Thoracic aorta (tissue), 2 donors: ENCODE results near the gene SLC35F3. TPM values are rescaled to one million over a fixed set of nuclear protein-coding genes. Genes with fewer than 3 reads are reported as not detected.

ENCODE experiments used
- ATAC-seq: fragments of 150-250 bp; one replicate; pipeline ENCODE4 v1.8.0; 2017; ENCODE audit warnings: low read depth; ENCODE audit not compliant: insufficient number of reproducible peaks, low FRiP score
- DNase-seq: peaks from one replicate; pipeline ENCODE4 v3.0.0-alpha.2; 2020; ENCODE audit warnings: low spot score
- H3K27ac ChIP-seq, 2 donors: fragments of 200-600 bp; sonication (generic); 1 replicate in 1 of 2; 2 replicates in 1 of 2; pipeline ENCODE4 v1.5.1; 2016; ENCODE audit warnings: mild to moderate bottlenecking in 2 of 2, moderate library complexity in 2 of 2
- H3K27me3 ChIP-seq: fragments of 200-600 bp; sonication (generic); replicated peaks from 2 replicates; pipeline ENCODE4 v1.6.0; 2016; ENCODE audit warnings: mild to moderate bottlenecking; ENCODE audit not compliant: insufficient read depth
- H3K36me3 ChIP-seq: fragments of 200-600 bp; sonication (generic); one replicate; pipeline ENCODE4 v1.5.1; 2016
- H3K4me1 ChIP-seq, 2 donors: fragments of 200-600 bp; sonication (generic); 1 replicate in 1 of 2; 2 replicates in 1 of 2; pipeline versions ENCODE4 v1.5.1 to v1.6.0; 2016; ENCODE audit warnings: low read depth in 2 of 2, mild to moderate bottlenecking in 1 of 2; ENCODE audit not compliant: control insufficient read depth in 1 of 2
- H3K4me3 ChIP-seq: fragments of 200-600 bp; sonication (generic); 2 replicates; pipeline ENCODE4 v1.5.1; 2016; ENCODE audit warnings: mild to moderate bottlenecking
- H3K9me3 ChIP-seq: fragments of 200-600 bp; sonication (generic); 2 replicates; pipeline ENCODE4 v1.5.1; 2016
- CTCF ChIP-seq: fragments of 200-600 bp; sonication (generic); IDR thresholded peaks from one replicate; pipeline ENCODE4 v1.5.1; 2019; ENCODE audit warnings: antibody characterized with exemption
- total RNA-seq, 2 donors: library from RNA; depleted of rRNA; stranded (reverse); fragments of >200 nt; gene quantifications; one replicate each; pipeline versions ENCODE4 v1.1.0 to v1.2.3, GENCODE V29; 2016

Gene SLC35F3
- total RNA-seq, 2 donors from 2014 or later, result not detected

GRCh38 chr1:234288946-234289345 lies 384.5 kb downstream of the SLC35F3 start:
- DNase-seq (no peak), ATAC-seq (no peak)
- no peaks in the 10 kb centered on the region for H3K36me3 ChIP-seq
- no peak overlapping the region for H3K4me3 ChIP-seq
- TF ChIP-seq CTCF, result no peak
- peaks cover 8% of the 10 kb centered on the region for H3K9me3 ChIP-seq
- no peaks in the 10 kb centered on the region for H3K4me1 ChIP-seq
- no peak overlapping the region for H3K27ac ChIP-seq
- no peaks in the 10 kb centered on the region for H3K27me3 ChIP-seq

GRCh38 chr1:234289538-234290305 lies 385.2 kb downstream of the SLC35F3 start:
- no peaks in the 10 kb centered on the region for H3K27me3 ChIP-seq
- DNase-seq, result no peak
- ATAC-seq, result no peak
- no peaks in the 10 kb centered on the region for H3K4me1 ChIP-seq
- no peak overlapping the region for H3K27ac ChIP-seq
- no peaks in the 10 kb centered on the region for H3K36me3 ChIP-seq
- no peak for TF ChIP-seq CTCF
- H3K4me3 ChIP-seq, result no peak overlapping the region
- H3K9me3 ChIP-seq, result peaks cover 8% of the 10 kb centered on the region

GRCh38 chr1:234292011-234292410 lies 387.5 kb downstream of the SLC35F3 start:
- H3K4me1 ChIP-seq, result no peaks in the 10 kb centered on the region
- TF ChIP-seq CTCF, result no peak
- H3K4me3 ChIP-seq, result no peak overlapping the region
- H3K27me3 ChIP-seq, result no peaks in the 10 kb centered on the region
- no peaks in the 10 kb centered on the region for H3K36me3 ChIP-seq
- H3K27ac ChIP-seq, result no peak overlapping the region
- DNase-seq, result no peak
- no peak for ATAC-seq
- H3K9me3 ChIP-seq, result peaks cover 8% of the 10 kb centered on the region

GRCh38 chr1:234292548-234292947 lies 388.1 kb downstream of the SLC35F3 start:
- Histone ChIP-seq H3K4me1 (no peaks in the 10 kb centered on the region), H3K36me3 (no peaks in the 10 kb centered on the region), H3K4me3 (no peak overlapping the region), H3K27ac (no peak overlapping the region), H3K27me3 (no peaks in the 10 kb centered on the region), H3K9me3 (peaks cover 8% of the 10 kb centered on the region)
- no peak for TF ChIP-seq CTCF
- ATAC-seq (no peak), DNase-seq (no peak)

GRCh38 chr1:234294109-234294817 lies 389.8 kb downstream of the SLC35F3 start:
- Histone ChIP-seq H3K27ac (no peak overlapping the region), H3K27me3 (no peaks in the 10 kb centered on the region), H3K36me3 (no peaks in the 10 kb centered on the region), H3K9me3 (peaks cover 8% of the 10 kb centered on the region), H3K4me3 (no peak overlapping the region), H3K4me1 (no peaks in the 10 kb centered on the region)
- no peak for DNase-seq
- no peak for TF ChIP-seq CTCF
- ATAC-seq, result no peak
